AG09309 (cell line): ENCODE measurements around the gene MMP24.

Source experiments
- DNase-seq: peaks from one replicate; pipeline ENCODE4 v3.0.0-alpha.2; 2010; ENCODE audit warnings: low read depth
- H3K4me3 ChIP-seq: 2 replicates; pipeline ENCODE4 v1.5.1; 2011; ENCODE audit warnings: mild to moderate bottlenecking, low read depth, low read length, moderate library complexity; ENCODE audit not compliant: control insufficient read depth
- CTCF ChIP-seq: IDR thresholded peaks from 2 replicates; pipeline ENCODE4 v1.5.1; 2011; ENCODE audit warnings: mild to moderate bottlenecking, low read depth, low read length, inconsistent platforms; ENCODE audit not compliant: insufficient read depth, control insufficient read depth; ENCODE audit errors: missing control alignments

The MMP24 gene

GRCh38 chr20:35238735-35239134, 12.2 kb downstream of the MMP24 start:
- no peak for DNase-seq

GRCh38 chr20:35240083-35240810, 13.8 kb downstream of the MMP24 start:
- no peak overlapping the region for H3K4me3 ChIP-seq
- DNase-seq, result no peak

More at GRCh38 chr20:35238735-35239134, 12.2 kb downstream of the MMP24 start:
- TF ChIP-seq CTCF, result no peak
- no peak overlapping the region for H3K4me3 ChIP-seq

GRCh38 chr20:35240811-35241293, 14.4 kb downstream of the MMP24 start:
- no peak for DNase-seq
- no peak for TF ChIP-seq CTCF
- no peak overlapping the region for H3K4me3 ChIP-seq

More at GRCh38 chr20:35240083-35240810, 13.8 kb downstream of the MMP24 start:
- no peak for TF ChIP-seq CTCF

GRCh38 chr20:35243317-35243716, 16.8 kb downstream of the MMP24 start:
- TF ChIP-seq CTCF, result no peak
- no peak overlapping the region for H3K4me3 ChIP-seq
- no peak for DNase-seq

GRCh38 chr20:35243986-35244385, 17.5 kb downstream of the MMP24 start:
- no peak for TF ChIP-seq CTCF
- no peak overlapping the region for H3K4me3 ChIP-seq
- DNase-seq, result no peak

- H3K4me3 ChIP-seq, result no peak overlapping the region
- no peak for TF ChIP-seq CTCF
- DNase-seq, result no peak
Observed at GRCh38 chr20:35246723-35247122, 20.2 kb downstream of the MMP24 start.
